SK-N-MC (cell line): ENCODE results near the gene LDAH.
"Not testable (repeated sequence)": the region's sequence is repeated elsewhere in the genome, so short reads cannot be mapped to it uniquely, and the experiment has no call there.

ENCODE experiments used
- DNase-seq: peaks from one replicate; pipeline ENCODE4 v3.0.0-alpha.2; 2011; ENCODE audit warnings: low read depth, low spot score
- H3K27ac ChIP-seq: fragments of 200-600 bp; sonication (generic); 2 replicates; pipeline ENCODE4 v1.5.1; 2016; ENCODE audit warnings: mixed run types
- H3K36me3 ChIP-seq: fragments of 200-600 bp; sonication (generic); 2 replicates; pipeline ENCODE4 v1.6.1; 2017; ENCODE audit warnings: antibody characterized with exemption, low read length, mixed read lengths; ENCODE audit not compliant: insufficient read depth
- H3K4me3 ChIP-seq: fragments of 200-600 bp; sonication (generic); 2 replicates; pipeline ENCODE4 v1.5.1; 2016
- H3K9ac ChIP-seq: fragments of 200-600 bp; sonication (generic); 2 replicates; pipeline ENCODE4 v1.8.0; 2017; ENCODE audit warnings: mixed run types, mixed read lengths; ENCODE audit not compliant: insufficient read length
- H3K9me3 ChIP-seq: fragments of 200-600 bp; sonication (generic); 2 replicates; pipeline ENCODE4 v1.6.1; 2017; ENCODE audit warnings: low read depth, mild to moderate bottlenecking, antibody characterized with exemption, low read length, moderate library complexity, mixed read lengths
- EZH2 ChIP-seq: fragments of 200-600 bp; sonication (generic); IDR thresholded peaks from one replicate; pipeline ENCODE4 v1.6.1; 2017; ENCODE audit warnings: antibody characterized with exemption
- FOXP2 ChIP-seq: optimal IDR thresholded peaks from 2 replicates; pipeline ENCODE3; 2011; ENCODE audit warnings: mild to moderate bottlenecking, moderate library complexity; ENCODE audit not compliant: insufficient read depth; ENCODE audit errors: extremely low read length, control extremely low read depth
- POLR2AphosphoS5 ChIP-seq: IDR thresholded peaks from 2 replicates; pipeline ENCODE4 v1.6.1; 2012; ENCODE audit warnings: mild to moderate bottlenecking, low read depth, low read length, borderline replicate concordance

The LDAH gene

GRCh38 chr2:20717641-20718040 is 105.3 kb downstream of the LDAH start:
- no peak for DNase-seq
- Histone ChIP-seq H3K36me3 (0 out of 2 replicates have a peak, but pooled peaks cover under 1% of the 10 kb centered on the region), H3K9me3 (no peaks in the 10 kb centered on the region), H3K9ac (no peak overlapping the region), H3K4me3 (no peak overlapping the region), H3K27ac (no peak overlapping the region)
- TF ChIP-seq FOXP2: no peak
- no peak for TF ChIP-seq EZH2
- no peak for TF ChIP-seq POLR2AphosphoS5

- H3K36me3 ChIP-seq, H3K9me3 ChIP-seq, H3K9ac ChIP-seq, H3K4me3 ChIP-seq, DNase-seq, H3K27ac ChIP-seq: not testable (repeated sequence)
Measured at GRCh38 chr2:20716164-20716563, 106.7 kb downstream of the LDAH start.

- not testable (repeated sequence) for H3K27ac ChIP-seq, H3K36me3 ChIP-seq, H3K9ac ChIP-seq
Measured at GRCh38 chr2:20714412-20714811, 108.5 kb downstream of the LDAH start.

GRCh38 chr2:20713585-20713984 is 109.3 kb downstream of the LDAH start:
- not testable (repeated sequence) for H3K27ac ChIP-seq, DNase-seq, H3K9ac ChIP-seq, H3K36me3 ChIP-seq, H3K4me3 ChIP-seq, H3K9me3 ChIP-seq

More at GRCh38 chr2:20714412-20714811, 108.5 kb downstream of the LDAH start:
- H3K4me3 ChIP-seq, DNase-seq, H3K9me3 ChIP-seq: not testable (repeated sequence)

- not testable (repeated sequence) for H3K4me3 ChIP-seq, H3K27ac ChIP-seq, DNase-seq, H3K9ac ChIP-seq, H3K9me3 ChIP-seq, H3K36me3 ChIP-seq
Measured at GRCh38 chr2:20711641-20712040, 111.3 kb downstream of the LDAH start.

- TF ChIP-seq POLR2AphosphoS5: no peak
- no peak for TF ChIP-seq EZH2
- no peak for TF ChIP-seq FOXP2
- Histone ChIP-seq H3K27ac (no peak overlapping the region), H3K9ac (no peak overlapping the region), H3K4me3 (no peak overlapping the region), H3K9me3 (no peaks in the 10 kb centered on the region), H3K36me3 (no peaks in the 10 kb centered on the region)
- DNase-seq: no peak
Measured at GRCh38 chr2:20707601-20708000, 115.3 kb downstream of the LDAH start.

- Histone ChIP-seq H3K4me3 (no peak overlapping the region), H3K9ac (no peak overlapping the region), H3K9me3 (no peaks in the 10 kb centered on the region), H3K27ac (no peak overlapping the region), H3K36me3 (no peaks in the 10 kb centered on the region)
- TF ChIP-seq FOXP2 (no peak), POLR2AphosphoS5 (no peak), EZH2 (no peak)
- DNase-seq: no peak
Measured at GRCh38 chr2:20706786-20707185, 116.1 kb downstream of the LDAH start.

GRCh38 chr2:20706217-20706616 is 116.7 kb downstream of the LDAH start:
- Histone ChIP-seq H3K9me3 (no peaks in the 10 kb centered on the region), H3K9ac (no peak overlapping the region), H3K27ac (no peak overlapping the region), H3K36me3 (no peaks in the 10 kb centered on the region), H3K4me3 (no peak overlapping the region)
- TF ChIP-seq EZH2 (no peak), FOXP2 (no peak), POLR2AphosphoS5 (no peak)
- DNase-seq: no peak

GRCh38 chr2:20704886-20705285 is 118.0 kb downstream of the LDAH start:
- Histone ChIP-seq H3K27ac (no peak overlapping the region), H3K36me3 (no peaks in the 10 kb centered on the region), H3K4me3 (no peak overlapping the region), H3K9me3 (no peaks in the 10 kb centered on the region), H3K9ac (no peak overlapping the region)
- DNase-seq: no peak
- TF ChIP-seq FOXP2: no peak
- no peak for TF ChIP-seq EZH2
- no peak for TF ChIP-seq POLR2AphosphoS5

- no peak for DNase-seq
- no peaks in the 10 kb centered on the region for H3K9me3 ChIP-seq
- H3K36me3 ChIP-seq: no peaks in the 10 kb centered on the region
- no peak overlapping the region for H3K4me3 ChIP-seq
- no peak overlapping the region for H3K9ac ChIP-seq
- H3K27ac ChIP-seq: no peak overlapping the region
- no peak for TF ChIP-seq FOXP2
Measured at GRCh38 chr2:20702563-20702962, 120.3 kb downstream of the LDAH start.
